ENCODE data around the gene ATP2A2. TPM values are rescaled to one million over a fixed set of nuclear protein-coding genes. Genes with fewer than 3 reads are reported as not detected.

ATP2A2 gene
- total and polyA plus RNA-seq, 10 donors, result 7.8 to 143 (median 107) TPM

DNA sequence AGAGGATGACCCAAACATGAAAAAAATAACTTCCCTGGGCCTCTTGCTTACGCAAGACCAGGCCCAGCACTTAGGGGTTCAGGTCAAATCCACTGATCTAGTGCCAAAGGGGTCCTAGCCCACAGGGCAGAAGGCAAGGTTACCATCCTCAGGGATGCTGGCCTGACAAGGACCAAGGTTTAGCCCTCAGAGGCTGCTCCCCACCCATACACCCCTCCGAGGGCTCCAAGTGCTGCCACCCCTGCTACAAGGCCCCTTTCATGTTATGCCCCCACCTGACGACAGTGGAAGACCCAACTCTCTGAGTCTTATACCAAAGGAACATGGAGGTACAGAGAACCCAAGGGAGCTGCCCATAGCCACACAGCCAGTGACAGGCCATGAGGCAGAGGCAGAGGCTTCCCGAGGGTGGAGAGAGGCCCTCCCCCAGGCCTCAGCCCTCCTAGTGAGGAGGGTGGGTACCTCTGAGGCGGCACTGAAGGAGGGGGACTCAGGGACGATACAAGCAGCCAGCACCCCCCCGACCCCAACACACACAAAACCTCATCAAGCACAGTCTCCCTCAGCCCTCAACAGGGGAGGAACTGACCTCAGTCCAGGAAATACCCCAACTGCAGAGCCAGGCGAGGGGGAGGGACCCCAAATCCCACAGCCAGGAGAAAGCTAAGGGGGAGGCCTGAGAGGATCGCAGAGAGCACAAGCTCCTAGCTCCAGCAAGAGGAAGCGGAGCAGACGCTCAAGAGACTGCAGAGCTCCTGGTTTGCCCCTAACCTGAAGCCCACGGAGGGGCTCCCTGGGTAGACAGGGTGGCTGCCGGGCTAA lies 85.5 kb downstream of the ATP2A2 start:
- H3K27ac ChIP-seq, result peak overlapping the region in 7 of 8 donors; percentile 19 to 63 (median 51)
- no peak for DNase-seq
- H3K36me3 ChIP-seq, result peaks cover 0 to 18% (median 1%) of the 10 kb centered on the region in 6 donors
- H3K4me3 ChIP-seq, result no peak overlapping the region
- peaks cover 0 to 49% (median 16%) of the 10 kb centered on the region in 6 donors for H3K4me1 ChIP-seq
- TF ChIP-seq POLR2AphosphoS5 (IDR thresholded peaks at IDR 0.05) (no peak), POLR2A (IDR thresholded peaks at IDR 0.05) (no peak)
- TF ChIP-seq, protein P1, sequence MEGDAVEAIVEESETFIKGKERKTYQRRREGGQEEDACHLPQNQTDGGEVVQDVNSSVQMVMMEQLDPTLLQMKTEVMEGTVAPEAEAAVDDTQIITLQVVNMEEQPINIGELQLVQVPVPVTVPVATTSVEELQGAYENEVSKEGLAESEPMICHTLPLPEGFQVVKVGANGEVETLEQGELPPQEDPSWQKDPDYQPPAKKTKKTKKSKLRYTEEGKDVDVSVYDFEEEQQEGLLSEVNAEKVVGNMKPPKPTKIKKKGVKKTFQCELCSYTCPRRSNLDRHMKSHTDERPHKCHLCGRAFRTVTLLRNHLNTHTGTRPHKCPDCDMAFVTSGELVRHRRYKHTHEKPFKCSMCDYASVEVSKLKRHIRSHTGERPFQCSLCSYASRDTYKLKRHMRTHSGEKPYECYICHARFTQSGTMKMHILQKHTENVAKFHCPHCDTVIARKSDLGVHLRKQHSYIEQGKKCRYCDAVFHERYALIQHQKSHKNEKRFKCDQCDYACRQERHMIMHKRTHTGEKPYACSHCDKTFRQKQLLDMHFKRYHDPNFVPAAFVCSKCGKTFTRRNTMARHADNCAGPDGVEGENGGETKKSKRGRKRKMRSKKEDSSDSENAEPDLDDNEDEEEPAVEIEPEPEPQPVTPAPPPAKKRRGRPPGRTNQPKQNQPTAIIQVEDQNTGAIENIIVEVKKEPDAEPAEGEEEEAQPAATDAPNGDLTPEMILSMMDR (IDR thresholded peaks at IDR 0.05 in 8 of 11, conservative IDR thresholded peaks at IDR 0.05 in 3 of 11), result no peak
- no peaks in the 10 kb centered on the region for H3K9me3 ChIP-seq
- WGBS, 5 donors, result 47 to 58% (median 53%) methylated on average over 9 to 13 of the region's 13 CpGs
- H3K27me3 ChIP-seq (replicated peaks in 1 of 7), result no peaks in the 10 kb centered on the region
- intact Hi-C loops (cut with DNase I; ENCODE audit: low total_unique reads), result no loop called here

DNA sequence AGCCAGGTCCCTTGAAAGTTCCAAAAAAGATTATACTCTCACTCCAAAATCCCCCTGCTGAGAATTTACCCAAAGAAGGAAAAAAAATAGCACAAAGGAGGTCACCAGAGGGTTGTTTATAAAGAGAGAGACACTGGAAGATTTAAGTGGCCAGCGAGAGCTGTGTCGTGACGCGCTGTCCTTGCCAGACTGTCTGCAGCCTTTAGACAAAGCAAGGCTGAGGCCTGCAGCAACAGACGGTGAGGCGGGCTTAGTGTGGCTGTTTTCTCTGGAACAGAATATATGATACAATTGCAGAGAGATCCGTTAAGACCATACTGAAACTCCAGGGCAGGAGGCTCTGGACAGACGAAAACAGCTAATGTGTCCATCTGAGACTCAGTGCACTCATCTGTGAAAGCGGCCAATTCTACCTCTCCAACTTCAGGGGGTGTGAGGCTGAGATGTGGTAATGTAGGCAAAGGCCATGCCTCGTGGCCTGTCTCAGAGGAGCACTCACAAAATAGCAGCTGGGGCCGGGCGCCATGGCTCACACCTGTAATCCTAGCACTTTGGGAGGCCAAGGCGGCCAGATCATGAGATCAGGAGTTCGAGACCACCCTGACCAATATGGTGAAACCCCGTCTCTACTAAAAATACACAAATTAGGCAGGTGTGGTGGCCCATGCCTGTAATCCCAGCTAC lies 86.3 kb downstream of the ATP2A2 start:
- no peaks in the 10 kb centered on the region for H3K27me3 ChIP-seq (replicated peaks in 1 of 7)
- H3K27ac ChIP-seq, result peak overlapping the region in 6 of 8 donors; percentile 40 to 63 (median 52)
- WGBS, 5 donors, result 81 to 87% (median 83%) methylated on average over 15 of the region's 15 CpGs

GRCh38 chr12:110369992-110370391 lies 88.9 kb downstream of the ATP2A2 start:
- no peak overlapping the region for H3K4me3 ChIP-seq
- peaks cover 0 to 53% (median 35%) of the 10 kb centered on the region in 6 donors for H3K36me3 ChIP-seq
- no peaks in the 10 kb centered on the region for H3K27me3 ChIP-seq (replicated peaks in 1 of 7)
- H3K4me1 ChIP-seq, result peaks cover 0 to 55% (median 17%) of the 10 kb centered on the region in 6 donors
- TF ChIP-seq POLR2AphosphoS5 (IDR thresholded peaks at IDR 0.05), result no peak
- TF ChIP-seq, protein P1 (IDR thresholded peaks at IDR 0.05 in 8 of 11, conservative IDR thresholded peaks at IDR 0.05 in 3 of 11), result no peak
- no peak for TF ChIP-seq POLR2A (IDR thresholded peaks at IDR 0.05)
- no peak for DNase-seq
- no peaks in the 10 kb centered on the region for H3K9me3 ChIP-seq
- H3K27ac ChIP-seq, result no peak overlapping the region
- intact Hi-C loops (cut with DNase I; ENCODE audit: low total_unique reads), result no loop called here
- 96 to 98% (median 96%) methylated on average over 8 of the region's 8 CpGs for WGBS, 5 donors

More for the DNA sequence above, 86.3 kb downstream of the ATP2A2 start:
- peaks cover 0 to 26% (median 9%) of the 10 kb centered on the region in 6 donors for H3K36me3 ChIP-seq
- TF ChIP-seq, protein P1 (IDR thresholded peaks at IDR 0.05 in 8 of 11, conservative IDR thresholded peaks at IDR 0.05 in 3 of 11), result no peak
- TF ChIP-seq POLR2A (IDR thresholded peaks at IDR 0.05) (no peak), POLR2AphosphoS5 (IDR thresholded peaks at IDR 0.05) (no peak)
- H3K4me3 ChIP-seq, result no peak overlapping the region
- intact Hi-C loops (cut with DNase I; ENCODE audit: low total_unique reads), result no loop called here
- H3K9me3 ChIP-seq, result no peaks in the 10 kb centered on the region
- no peak for DNase-seq
- H3K4me1 ChIP-seq, result peaks cover 0 to 55% (median 17%) of the 10 kb centered on the region in 6 donors
